Vagina (tissue), 2 donors: ENCODE measurements around the gene ANAPC2.

ENCODE experiments used
- CTCF ChIP-seq, 3 experiments: fragments of 450-650 bp in 2 of 3; fragments of 200-600 bp in 1 of 3; sonication (generic) in 1 of 3; IDR thresholded peaks; one replicate each; pipeline ENCODE4 v1.5.1; 2017 to 2019; ENCODE audit warnings: antibody characterized with exemption in 3 of 3, mild to moderate bottlenecking in 2 of 3, moderate library complexity in 2 of 3
- POLR2A ChIP-seq, 2 donors: fragments of 450-650 bp; IDR thresholded peaks; one replicate each; pipeline ENCODE4 v1.6.1; 2017; ENCODE audit warnings: antibody characterized with exemption in 2 of 2, mild to moderate bottlenecking in 2 of 2, moderate library complexity in 2 of 2
- POLR2AphosphoS5 ChIP-seq, 2 donors: sonication (generic); formaldehyde crosslinking; IDR thresholded peaks; one replicate each; pipeline ENCODE4 v1.9.0; 2017; ENCODE audit warnings: antibody characterized with exemption in 2 of 2, mild to moderate bottlenecking in 2 of 2, low read depth in 1 of 2; ENCODE audit not compliant: insufficient read depth in 1 of 2

DNA sequence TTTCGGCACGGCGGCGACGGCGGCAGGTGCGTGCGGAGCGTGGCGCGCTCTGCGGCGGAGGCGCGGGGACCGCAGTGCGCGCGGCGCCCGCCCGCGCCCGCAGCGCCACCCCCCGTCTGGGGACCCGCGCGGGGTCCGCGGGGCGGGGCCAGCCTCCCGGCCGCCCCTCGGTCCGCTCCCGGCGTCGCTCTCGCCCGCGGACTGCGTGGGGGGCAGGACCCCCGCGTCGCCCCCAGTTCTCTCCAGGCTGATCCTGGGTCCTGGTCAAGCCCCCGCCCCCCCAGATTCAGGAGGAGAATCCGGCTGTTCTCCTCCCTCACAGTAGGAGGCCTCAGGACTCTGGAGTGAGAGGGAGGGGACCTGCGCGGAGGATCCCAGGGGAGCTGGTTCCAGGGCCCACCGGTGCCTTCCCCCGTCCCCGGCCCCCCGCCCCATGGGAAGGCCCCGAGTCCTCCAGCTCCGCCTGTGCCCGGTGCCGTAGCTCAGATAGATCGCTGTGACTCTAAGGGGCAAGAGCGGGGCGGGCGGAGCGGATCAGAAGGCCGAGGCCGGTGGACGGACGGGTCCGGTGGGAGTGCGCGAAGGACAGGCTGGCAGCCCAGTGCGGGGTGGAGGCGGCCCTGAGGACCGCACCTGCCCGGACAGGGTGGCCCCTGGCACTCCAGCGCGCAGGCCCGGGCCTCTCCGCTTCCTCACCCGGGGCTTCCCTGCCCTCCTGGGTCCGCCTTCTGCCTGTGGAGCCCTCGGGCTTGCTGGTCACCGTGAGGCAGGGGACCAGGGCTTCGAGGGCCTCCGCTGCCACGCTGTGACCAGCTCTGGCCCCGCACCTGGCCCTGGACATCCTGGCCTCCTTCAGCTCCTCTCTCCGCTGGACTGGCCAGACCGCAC is 34.1 kb upstream of the ANAPC2 start, which contains the start of gene RNF208:
- no peak for TF ChIP-seq CTCF (IDR thresholded peaks at IDR 0.05)
- no peak for TF ChIP-seq POLR2A (IDR thresholded peaks at IDR 0.05)
- no peak for TF ChIP-seq POLR2AphosphoS5 (IDR thresholded peaks at IDR 0.05; ENCODE audit: insufficient read depth in 1 of 2, low read depth in 1 of 2)
